ENCODE data around the gene GCAT.

- TF ChIP-seq ZFP3 (CRISPR knock-in tag; IDR thresholded peaks at IDR 0.05) (no peak), RARB (CRISPR knock-in tag; IDR thresholded peaks at IDR 0.05) (no peak), TOX (CRISPR knock-in tag; IDR thresholded peaks at IDR 0.05; ENCODE audit: borderline replicate concordance) (no peak), ZNF70 (CRISPR knock-in tag; IDR thresholded peaks at IDR 0.05) (no peak), ESRRG (CRISPR knock-in tag; IDR thresholded peaks at IDR 0.05) (no peak), BACH2 (CRISPR knock-in tag; IDR thresholded peaks at IDR 0.05; ENCODE audit: borderline replicate concordance) (no peak), OSR1 (CRISPR knock-in tag; IDR thresholded peaks at IDR 0.05) (no peak), PATZ1 (CRISPR knock-in tag; IDR thresholded peaks at IDR 0.05; ENCODE audit: borderline replicate concordance) (no peak)
Measured at GRCh38 chr22:37763012-37763411, 44.7 kb upstream of the GCAT start.

Data from SK-N-SH treated with all-trans-retinoic acid at 6 μM for 48 hours (cell line).